ENCODE data around the gene ABCA13.

DNA sequence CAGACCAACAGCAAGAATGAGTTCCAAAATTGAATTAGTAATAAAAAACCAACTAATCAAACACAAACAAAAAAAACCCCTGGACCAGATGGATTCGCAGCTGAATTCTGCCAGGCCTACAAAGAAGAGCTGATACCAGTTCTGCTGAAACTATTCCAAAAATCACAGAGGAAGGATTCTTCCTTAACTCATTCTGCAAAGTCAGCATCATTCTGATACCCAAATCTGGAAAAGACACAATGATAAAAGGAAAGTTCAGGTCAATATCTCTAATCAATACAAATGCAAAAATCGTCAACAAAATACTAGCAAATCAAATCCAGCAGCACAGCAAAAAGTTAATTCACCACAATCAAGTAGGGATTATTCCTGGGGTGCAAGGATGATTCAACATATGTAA is 6.1 kb upstream of the ABCA13 start:
- TF ChIP-seq CTCF (conservative IDR thresholded peaks at IDR 0.05) (no peak), ZFX (IDR thresholded peaks at IDR 0.05) (no peak)
